ES-I3 (cell line): ENCODE results near the gene RPS27.

Experiments used
- H3K36me3 ChIP-seq: 2 replicates; pipeline ENCODE4 v1.6.1; 2013; ENCODE audit warnings: mild to moderate bottlenecking, low read length, control low read depth, moderate library complexity; ENCODE audit not compliant: insufficient read depth
- H3K4me1 ChIP-seq: 2 replicates; pipeline ENCODE4 v1.6.1; 2013; ENCODE audit warnings: mild to moderate bottlenecking, control low read depth, low read length; ENCODE audit not compliant: insufficient read depth
- H3K9ac ChIP-seq: 2 replicates; pipeline ENCODE4 v1.6.1; 2013; ENCODE audit warnings: low read depth, mild to moderate bottlenecking, low read length, moderate library complexity
- H3K9me3 ChIP-seq: 2 replicates; pipeline ENCODE4 v1.6.1; 2013; ENCODE audit warnings: mild to moderate bottlenecking, low read length, moderate library complexity; ENCODE audit not compliant: control insufficient read depth, insufficient read depth

The RPS27 gene

DNA sequence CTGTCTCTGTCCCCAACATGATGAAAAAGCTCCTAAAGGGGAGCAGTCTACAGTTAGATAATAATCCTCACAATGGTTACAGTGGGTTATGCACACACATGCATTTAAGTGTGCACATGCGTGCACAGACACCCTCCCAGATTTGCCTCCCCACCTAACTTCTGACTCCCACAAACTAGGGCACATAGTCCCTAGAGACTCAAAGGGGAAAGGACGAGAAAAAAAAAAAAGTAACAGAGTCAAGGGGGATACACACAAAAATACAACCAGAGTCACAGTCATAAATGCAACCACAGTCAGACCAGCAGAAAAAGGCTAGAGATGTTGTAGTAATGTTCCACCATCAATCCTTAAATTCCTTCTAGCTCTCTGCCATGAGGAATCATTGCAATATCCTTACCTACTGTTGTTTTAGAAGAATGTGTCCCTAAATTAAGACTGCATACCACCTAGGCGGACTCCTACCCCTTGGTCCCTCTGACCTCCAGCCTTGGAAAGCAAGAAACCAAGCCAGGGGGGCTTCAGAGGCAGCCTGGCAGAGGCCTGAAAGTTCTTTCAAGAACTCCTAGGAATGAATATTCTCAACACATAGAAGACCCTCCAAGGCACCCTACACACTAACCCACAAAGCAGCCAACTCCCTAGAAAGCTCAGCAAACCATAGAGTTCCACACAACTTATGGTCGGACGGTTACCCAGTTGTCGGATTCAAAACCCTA is 33.4 kb upstream of the RPS27 start:
- Histone ChIP-seq H3K9me3 (no peaks in the 10 kb centered on the region), H3K9ac (peak overlapping the region; percentile 94), H3K36me3 (peaks cover 11% of the 10 kb centered on the region), H3K4me1 (peaks cover 11% of the 10 kb centered on the region)

GRCh38 chr1:153957744-153958110 is 32.8 kb upstream of the RPS27 start:
- Histone ChIP-seq H3K9ac (peak overlapping the region; percentile 94), H3K36me3 (peaks cover 11% of the 10 kb centered on the region; the same call in 1 of the 2 replicates), H3K4me1 (peaks cover 11% of the 10 kb centered on the region), H3K9me3 (no peaks in the 10 kb centered on the region)

DNA sequence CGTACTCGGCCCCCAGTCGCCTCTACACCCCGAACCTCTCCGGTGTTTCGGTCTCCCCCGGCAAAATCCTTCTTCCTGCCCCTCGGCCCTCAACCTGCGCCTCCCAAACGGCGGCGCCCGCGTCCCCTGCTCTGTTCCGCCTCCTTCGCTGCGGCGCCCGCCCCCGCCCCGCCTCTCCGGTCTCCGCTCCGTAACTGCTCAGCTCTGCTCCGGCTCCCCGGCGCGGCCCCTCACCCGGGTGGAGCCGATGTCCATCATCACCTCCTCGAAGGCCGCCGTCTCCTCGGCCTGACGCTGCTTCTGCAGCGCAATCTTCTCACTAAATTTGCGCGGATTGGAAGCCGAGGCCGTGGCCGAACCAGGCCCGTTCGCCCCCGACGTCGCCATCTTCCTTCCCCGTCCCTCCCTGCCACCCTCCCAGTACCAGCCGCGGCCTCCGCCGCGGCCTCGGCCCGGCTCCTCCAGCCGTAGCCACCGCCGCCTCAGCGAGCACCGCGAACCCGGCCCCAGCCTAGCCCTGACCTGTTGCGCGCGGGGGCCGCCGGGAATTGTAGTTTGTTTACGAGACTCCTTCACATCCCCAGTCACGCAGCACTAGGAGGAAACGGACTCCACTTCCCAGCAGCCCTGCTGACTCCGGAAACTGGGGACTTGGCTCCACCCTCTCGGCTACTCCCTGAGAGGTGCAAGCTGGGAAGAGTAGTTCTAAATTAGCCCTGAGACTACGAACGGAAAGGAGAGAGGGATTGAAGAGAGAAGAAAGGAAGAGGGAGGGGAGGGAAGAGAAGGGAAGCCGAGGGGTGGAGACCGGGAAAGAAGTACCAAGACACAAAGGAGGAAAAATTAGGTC is 32.2 kb upstream of the RPS27 start, which contains the start of gene CRTC2:
TSS of gene CRTC2 (minus strand) at position 502 of the 850 bp plus-strand sequence. CDS start at position 387, 115 bp downstream.
- peaks cover 11% of the 10 kb centered on the region for H3K4me1 ChIP-seq
- peaks cover 11% of the 10 kb centered on the region; the same call in 1 of the 2 replicates for H3K36me3 ChIP-seq
- H3K9ac ChIP-seq: peak within 1 kb of the TSS; percentile 94
- H3K9me3 ChIP-seq: no peaks in the 10 kb centered on the region

- H3K4me1 ChIP-seq: peaks cover 11% of the 10 kb centered on the region
- H3K9ac ChIP-seq: peak overlapping the region; percentile 1; the same call in 1 of the 2 replicates
- H3K36me3 ChIP-seq: peaks cover 11% of the 10 kb centered on the region; the same call in 1 of the 2 replicates
- no peaks in the 10 kb centered on the region for H3K9me3 ChIP-seq
Measured at GRCh38 chr1:153958961-153959260, 31.7 kb upstream of the RPS27 start.

- peaks cover 11% of the 10 kb centered on the region; the same call in 1 of the 2 replicates for H3K36me3 ChIP-seq
- peaks cover 11% of the 10 kb centered on the region for H3K4me1 ChIP-seq
- no peak overlapping the region for H3K9ac ChIP-seq
Measured at GRCh38 chr1:153959454-153959853, 31.1 kb upstream of the RPS27 start.

GRCh38 chr1:153960206-153960605 is 30.4 kb upstream of the RPS27 start:
- H3K9ac ChIP-seq: no peak overlapping the region
- H3K9me3 ChIP-seq: no peaks in the 10 kb centered on the region
- peaks cover 11% of the 10 kb centered on the region for H3K4me1 ChIP-seq
- peaks cover 11% of the 10 kb centered on the region; the same call in 1 of the 2 replicates for H3K36me3 ChIP-seq

More at GRCh38 chr1:153959454-153959853, 31.1 kb upstream of the RPS27 start:
- no peaks in the 10 kb centered on the region for H3K9me3 ChIP-seq

DNA sequence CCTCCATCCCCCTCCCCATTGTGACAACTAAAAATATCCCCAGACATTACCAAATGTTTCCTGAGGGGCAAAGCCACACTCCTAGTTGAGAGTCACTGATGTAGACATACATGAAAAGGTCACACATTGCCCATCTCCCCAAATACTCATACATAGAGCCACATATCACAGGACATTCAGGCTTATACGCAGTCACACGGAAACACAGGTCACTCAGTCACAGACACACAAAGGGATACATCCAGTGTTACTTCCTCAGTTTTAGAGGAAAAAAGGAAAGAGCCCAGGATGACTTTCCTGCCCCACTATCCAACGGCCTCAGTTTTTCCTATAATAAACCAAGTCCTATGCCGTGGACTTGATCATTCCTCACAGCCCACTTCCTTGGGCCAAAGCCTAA is 29.1 kb upstream of the RPS27 start:
- Histone ChIP-seq H3K4me1 (peaks cover 15% of the 10 kb centered on the region), H3K9ac (peak overlapping the region; percentile 93), H3K9me3 (no peaks in the 10 kb centered on the region), H3K36me3 (peaks cover 11% of the 10 kb centered on the region; the same call in 1 of the 2 replicates)

GRCh38 chr1:153962088-153963029 is 28.2 kb upstream of the RPS27 start:
- H3K9me3 ChIP-seq: no peaks in the 10 kb centered on the region
- peaks cover 15% of the 10 kb centered on the region for H3K4me1 ChIP-seq
- H3K9ac ChIP-seq: peak overlapping the region; percentile 93
- H3K36me3 ChIP-seq: peaks cover 11% of the 10 kb centered on the region; the same call in 1 of the 2 replicates

DNA sequence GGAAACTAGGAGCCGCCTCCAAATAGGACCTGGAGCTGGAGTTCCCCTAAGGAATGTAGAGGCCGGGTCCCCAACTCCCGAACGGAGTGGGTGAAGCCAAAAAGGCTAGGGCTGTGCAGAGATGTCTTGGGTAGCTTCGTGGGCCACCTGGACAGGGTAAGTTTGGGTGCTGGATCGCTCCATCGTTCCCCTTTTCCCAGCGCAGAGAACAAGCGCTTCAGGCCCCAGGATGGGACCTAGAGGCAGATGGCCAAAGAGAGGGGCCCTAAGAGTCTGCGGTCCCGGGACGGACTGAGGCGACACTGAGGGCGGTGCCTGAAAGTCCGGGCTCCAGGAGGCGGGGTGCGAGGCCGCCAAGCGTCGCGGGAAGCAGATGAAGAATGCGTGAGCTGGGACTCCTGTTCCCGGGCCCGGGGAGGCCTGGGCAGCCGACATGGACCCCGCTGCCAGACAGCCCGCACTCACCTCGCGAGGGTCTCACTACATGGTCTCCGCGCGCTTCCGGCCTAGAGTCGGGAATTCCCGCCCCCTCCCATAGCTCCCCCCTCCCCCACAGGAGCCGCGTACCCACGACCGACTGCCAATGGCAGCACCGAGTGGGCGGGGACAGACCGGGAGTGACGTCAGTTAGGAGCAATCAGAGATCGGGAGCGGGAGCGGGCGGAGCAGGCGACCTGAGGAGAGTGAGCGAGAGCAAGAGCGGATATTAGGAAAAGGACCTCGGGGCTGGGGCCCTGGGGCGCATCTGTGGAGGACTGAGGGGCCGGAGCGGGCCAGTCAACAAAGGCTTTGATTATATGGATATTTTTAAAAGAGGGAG is 27.3 kb upstream of the RPS27 start, which contains the start of gene SLC39A1:
TSS of gene SLC39A1 (minus strand) at position 508 of the 820 bp plus-strand sequence. CDS start 822 bp downstream, outside the sequence.
- peaks cover 11% of the 10 kb centered on the region; the same call in 1 of the 2 replicates for H3K36me3 ChIP-seq
- no peaks in the 10 kb centered on the region for H3K9me3 ChIP-seq
- peak within 1 kb of the TSS; percentile 93 for H3K9ac ChIP-seq
- H3K4me1 ChIP-seq: peaks cover 15% of the 10 kb centered on the region

GRCh38 chr1:153963850-153964331 is 26.7 kb upstream of the RPS27 start:
- Histone ChIP-seq H3K9me3 (no peaks in the 10 kb centered on the region), H3K9ac (peak overlapping the region; percentile 81), H3K4me1 (peaks cover 18% of the 10 kb centered on the region), H3K36me3 (peaks cover 11% of the 10 kb centered on the region; the same call in 1 of the 2 replicates)

DNA sequence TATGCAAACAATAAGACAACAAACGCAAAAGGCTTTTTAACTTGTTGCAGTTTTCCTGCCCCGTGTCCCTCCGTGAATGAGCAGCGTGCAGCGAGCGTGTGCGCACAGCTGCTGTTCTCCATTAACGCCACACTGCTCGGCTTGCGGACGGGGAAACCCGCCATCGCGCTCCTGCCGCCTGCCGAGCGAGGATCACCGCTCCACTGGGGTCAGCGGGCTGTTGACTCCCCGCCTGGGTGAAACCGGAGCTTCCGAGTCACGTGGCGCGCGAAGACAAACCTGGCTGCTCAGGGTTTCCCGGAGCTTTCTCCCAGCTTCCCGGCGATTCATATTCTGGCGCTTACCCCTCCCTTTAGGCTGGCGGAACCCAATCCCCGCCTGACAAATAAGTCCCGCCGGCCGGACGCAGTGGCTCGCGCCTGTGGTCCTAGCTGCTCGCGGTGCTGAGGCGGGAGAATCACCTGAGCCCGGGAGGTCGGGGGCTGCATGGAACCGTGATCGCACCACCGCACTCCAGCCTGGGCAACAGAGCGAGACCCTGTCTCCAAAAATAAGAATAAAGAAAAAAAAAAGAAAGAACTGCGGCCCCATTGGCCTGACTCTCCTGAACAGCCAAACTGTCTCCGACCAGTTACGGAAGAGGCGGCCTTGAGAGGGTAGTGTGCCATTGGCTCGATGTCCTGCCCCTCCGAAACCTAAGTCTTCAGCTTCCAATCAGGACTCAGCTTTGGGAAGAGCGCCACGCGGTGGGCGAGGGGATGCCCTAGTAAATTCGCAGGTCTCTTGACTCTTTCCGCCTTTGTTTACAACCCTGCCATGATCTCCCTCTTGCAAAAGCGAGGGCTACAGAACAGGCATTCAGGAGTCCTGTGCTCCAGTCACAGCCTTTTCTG is 23.2 kb upstream of the RPS27 start, which contains the start of gene CREB3L4:
TSS of gene CREB3L4 (plus strand) at position 796 of the 893 bp plus-strand sequence. CDS start 624 bp downstream, outside the sequence.
- peaks cover 8% of the 10 kb centered on the region; the same call in 1 of the 2 replicates for H3K4me1 ChIP-seq
- H3K9ac ChIP-seq: peak within 1 kb of the TSS; percentile 71

DNA sequence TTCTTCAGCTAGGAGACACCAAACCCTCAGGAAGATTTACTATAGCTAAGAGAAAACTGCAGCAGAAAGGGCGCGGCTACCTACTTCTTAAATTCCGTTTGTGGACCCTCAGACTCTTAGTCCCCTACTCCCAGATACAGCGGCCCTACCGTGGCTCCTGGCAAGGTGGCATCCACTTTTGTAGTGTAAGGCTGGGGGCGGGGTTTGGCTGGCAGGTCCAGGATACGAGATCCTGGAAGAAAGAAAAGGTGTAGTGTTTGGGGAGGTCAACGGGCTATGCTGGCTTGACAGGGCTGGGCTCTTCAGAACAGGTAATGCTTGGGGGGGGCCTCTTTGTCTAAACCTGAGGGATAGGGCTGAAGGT is 22.6 kb upstream of the RPS27 start:
- Histone ChIP-seq H3K9me3 (no peaks in the 10 kb centered on the region), H3K36me3 (0 out of 2 replicates have a peak, but pooled peaks cover 2% of the 10 kb centered on the region), H3K4me1 (peaks cover 8% of the 10 kb centered on the region; the same call in 1 of the 2 replicates), H3K9ac (peak overlapping the region; percentile 71)

More for the DNA sequence above, 23.2 kb upstream of the RPS27 start, which contains the start of gene CREB3L4:
- Histone ChIP-seq H3K9me3 (no peaks in the 10 kb centered on the region), H3K36me3 (no peaks in the 10 kb centered on the region)
